Stimulated activated memory B cell treated with anti-CD40 and anti-IgM and Interleukin-4, amounts not matched to agents 10 μg/mL and 1 μg/mL and 100 μg/mL, for 72 hours (primary cell): ENCODE measurements around the gene FRA10AC1.

Source experiments
- ATAC-seq: fragments of 150-1000 bp; cut with Tn5 transposase; 2 replicates; pipeline ENCODE4 v1.10.0; 2021
- H3K27ac Mint-ChIP-seq: one replicate; pipeline ENCODE4 v1.8.0; 2022; ENCODE audit warnings: mild to moderate bottlenecking, mixed read lengths
- H3K27me3 Mint-ChIP-seq: one replicate; pipeline ENCODE4 v1.8.0; 2022; ENCODE audit warnings: mixed read lengths
- H3K36me3 Mint-ChIP-seq: one replicate; pipeline ENCODE4 v1.8.0; 2022; ENCODE audit warnings: mixed read lengths
- H3K4me1 Mint-ChIP-seq: one replicate; pipeline ENCODE4 v1.8.0; 2022; ENCODE audit warnings: mixed read lengths
- H3K4me3 Mint-ChIP-seq: one replicate; pipeline ENCODE4 v1.8.0; 2022; ENCODE audit warnings: mild to moderate bottlenecking, moderate library complexity, mixed read lengths
- H3K9me3 Mint-ChIP-seq: one replicate; pipeline ENCODE4 v1.8.0; 2022; ENCODE audit warnings: mixed read lengths

FRA10AC1 gene

DNA sequence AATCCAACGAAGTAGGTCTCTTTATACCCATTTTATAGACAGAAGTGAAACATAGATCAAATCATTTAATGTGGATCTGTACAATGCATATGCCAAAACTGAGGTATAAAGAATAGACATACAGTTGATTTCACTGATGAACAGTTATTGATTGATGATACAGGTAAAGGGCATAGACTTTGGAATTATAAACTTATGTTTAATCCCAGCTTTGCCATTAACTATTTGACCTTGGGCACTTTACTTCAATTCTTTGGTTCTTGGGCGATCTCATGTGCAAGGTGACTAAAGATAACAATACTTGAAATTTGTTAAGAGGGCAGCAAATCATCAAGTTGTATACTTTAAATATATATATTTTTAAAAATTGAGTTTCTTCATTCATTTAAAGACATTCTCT, 28.6 kb downstream of the FRA10AC1 start:
- Mint-ChIP-seq H3K4me1 (no peaks in the 10 kb centered on the region), H3K27ac (no peak overlapping the region), H3K36me3 (peaks cover 49% of the 10 kb centered on the region), H3K4me3 (no peak overlapping the region), H3K9me3 (no peaks in the 10 kb centered on the region), H3K27me3 (no peaks in the 10 kb centered on the region)
- no peak for ATAC-seq

DNA sequence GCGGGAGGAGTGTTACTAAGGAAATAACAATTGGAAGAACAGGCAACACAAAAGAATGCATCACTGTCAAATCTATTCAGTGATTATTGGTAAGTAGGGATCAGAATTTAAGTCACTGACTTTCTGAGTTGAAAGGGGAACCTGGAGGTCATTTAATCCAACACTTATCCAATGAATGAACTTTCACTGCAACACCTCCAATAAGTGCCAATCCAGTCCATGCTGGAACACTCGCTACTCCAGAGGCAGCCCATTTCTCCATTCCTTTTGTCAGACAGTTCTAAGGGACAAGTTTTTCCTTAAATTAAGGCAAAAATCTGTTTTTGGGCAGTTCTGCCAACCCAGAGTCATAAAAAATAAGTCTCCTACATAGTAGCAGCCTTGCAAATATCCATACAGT, 29.5 kb downstream of the FRA10AC1 start:
- peaks cover 48% of the 10 kb centered on the region for H3K36me3 Mint-ChIP-seq
- no peaks in the 10 kb centered on the region for H3K4me1 Mint-ChIP-seq
- H3K27ac Mint-ChIP-seq, result no peak overlapping the region
- H3K4me3 Mint-ChIP-seq, result no peak overlapping the region
- H3K9me3 Mint-ChIP-seq, result no peaks in the 10 kb centered on the region
- ATAC-seq, result no peak
- H3K27me3 Mint-ChIP-seq, result no peaks in the 10 kb centered on the region

DNA sequence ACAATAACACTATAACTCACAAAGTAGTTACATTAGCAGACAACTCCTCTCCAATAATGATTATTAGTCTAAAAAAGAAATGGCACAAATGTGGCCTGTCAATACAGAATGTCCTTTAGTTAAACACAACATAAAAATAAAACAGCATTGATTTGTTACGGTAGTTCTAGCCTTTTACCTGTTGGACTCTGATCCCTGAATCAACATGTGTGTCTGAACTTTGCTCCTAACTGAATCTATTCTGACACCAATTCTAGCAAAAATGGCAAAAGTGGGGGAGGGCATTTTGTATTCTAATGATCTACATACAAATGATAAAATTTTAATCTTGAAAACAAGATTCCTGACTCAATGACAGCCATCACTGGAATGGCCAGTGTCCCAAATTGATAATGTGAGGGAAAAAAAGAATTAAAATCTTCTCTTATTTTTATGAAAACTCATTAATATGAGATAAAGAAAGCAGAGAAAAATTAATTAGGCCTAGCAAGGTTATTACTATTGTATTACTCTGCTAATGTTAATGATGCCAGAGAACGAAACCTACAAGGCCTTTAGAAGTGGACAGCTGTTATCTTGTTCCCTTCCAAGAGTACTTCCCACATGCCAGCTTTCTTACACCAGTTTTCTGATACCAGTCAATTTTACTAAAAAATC, 30.2 kb downstream of the FRA10AC1 start:
- Mint-ChIP-seq H3K36me3 (peaks cover 40% of the 10 kb centered on the region), H3K27ac (no peak overlapping the region), H3K4me1 (no peaks in the 10 kb centered on the region), H3K9me3 (no peaks in the 10 kb centered on the region), H3K27me3 (no peaks in the 10 kb centered on the region), H3K4me3 (no peak overlapping the region)
- ATAC-seq, result no peak

DNA sequence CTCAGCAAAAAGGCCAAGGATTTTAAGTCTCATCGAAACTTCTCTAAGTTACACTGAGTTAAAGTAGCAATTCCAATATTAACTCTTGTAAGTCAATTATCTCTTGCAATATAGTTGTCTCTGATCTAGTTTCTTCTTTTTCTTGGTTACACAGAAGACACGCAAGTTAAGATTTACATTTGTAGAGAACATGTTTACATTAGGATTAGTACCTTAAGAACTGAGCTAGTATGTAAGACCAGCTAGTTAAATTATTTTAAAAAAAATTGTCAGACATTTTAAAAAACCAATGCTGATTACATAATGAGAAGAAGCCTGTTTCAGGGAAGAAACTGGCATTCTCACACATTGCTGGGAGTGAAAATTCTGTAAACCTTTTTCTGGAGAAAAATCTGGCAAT, 31.4 kb downstream of the FRA10AC1 start:
- Mint-ChIP-seq H3K9me3 (no peaks in the 10 kb centered on the region), H3K27me3 (no peaks in the 10 kb centered on the region), H3K4me3 (no peak overlapping the region), H3K36me3 (peaks cover 32% of the 10 kb centered on the region), H3K4me1 (no peaks in the 10 kb centered on the region), H3K27ac (no peak overlapping the region)
- ATAC-seq, result no peak

DNA sequence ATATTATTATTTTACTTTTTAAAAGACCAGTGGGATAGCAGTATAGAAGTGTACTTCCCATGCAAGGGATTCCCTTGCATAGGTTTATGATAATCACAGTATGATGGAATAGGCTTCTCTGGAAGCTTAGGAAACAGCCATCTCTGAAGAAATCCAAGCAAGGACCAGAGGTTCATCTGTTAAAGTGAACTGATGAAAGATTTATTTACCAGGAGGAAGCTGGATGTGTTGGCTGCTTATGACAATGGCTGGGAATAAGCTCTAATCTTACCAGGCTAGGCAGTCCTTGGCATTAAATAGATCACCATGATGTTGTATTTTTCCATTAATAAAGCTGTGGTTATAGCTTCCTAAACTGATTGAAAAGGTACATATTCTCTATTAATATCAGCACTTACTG, 32.0 kb downstream of the FRA10AC1 start:
- Mint-ChIP-seq H3K4me1 (no peaks in the 10 kb centered on the region), H3K4me3 (no peak overlapping the region), H3K27me3 (no peaks in the 10 kb centered on the region), H3K27ac (no peak overlapping the region), H3K36me3 (peaks cover 32% of the 10 kb centered on the region), H3K9me3 (no peaks in the 10 kb centered on the region)
- ATAC-seq, result no peak

DNA sequence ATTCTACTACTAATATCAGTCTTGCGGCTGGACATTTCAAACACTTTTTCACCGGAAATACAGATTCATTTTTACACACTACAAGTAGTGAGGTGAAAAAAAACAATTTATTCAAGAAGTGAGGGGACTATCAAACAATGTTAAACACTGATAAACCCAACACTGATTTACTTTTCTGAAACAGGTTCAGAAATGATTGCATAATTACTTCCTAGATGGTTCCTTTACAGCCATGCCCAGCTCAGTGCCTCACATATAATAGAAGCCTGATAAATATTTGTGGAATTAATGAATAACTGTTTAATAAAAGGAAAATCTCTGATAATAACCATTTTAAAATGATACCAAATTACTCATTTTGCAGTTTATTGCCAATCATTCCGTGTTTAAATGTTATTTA, 34.6 kb downstream of the FRA10AC1 start:
- H3K4me1 Mint-ChIP-seq, result no peaks in the 10 kb centered on the region
- peaks cover 13% of the 10 kb centered on the region for H3K36me3 Mint-ChIP-seq
- no peaks in the 10 kb centered on the region for H3K9me3 Mint-ChIP-seq
- H3K27ac Mint-ChIP-seq, result no peak overlapping the region
- H3K27me3 Mint-ChIP-seq, result no peaks in the 10 kb centered on the region
- no peak overlapping the region for H3K4me3 Mint-ChIP-seq
- no peak for ATAC-seq

DNA sequence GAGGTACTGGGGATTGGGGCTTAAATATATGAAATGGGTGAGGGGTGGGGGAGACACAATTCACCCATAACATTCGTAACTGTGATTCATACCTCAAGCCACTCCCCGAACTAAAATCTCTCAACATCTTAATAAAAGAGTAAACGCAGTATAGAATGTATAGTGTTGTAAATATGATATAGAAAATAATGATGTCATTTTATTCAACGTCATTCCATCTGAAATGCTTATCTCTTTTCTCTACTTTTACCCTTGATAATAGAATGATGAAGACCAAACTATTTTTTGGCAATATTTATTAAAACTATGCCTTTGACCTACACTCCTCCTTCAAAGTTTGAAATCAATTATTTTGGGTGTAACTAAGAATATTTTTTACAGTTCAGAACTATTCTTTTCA, 36.4 kb downstream of the FRA10AC1 start:
- no peaks in the 10 kb centered on the region for H3K27me3 Mint-ChIP-seq
- peaks cover 17% of the 10 kb centered on the region for H3K36me3 Mint-ChIP-seq
- H3K27ac Mint-ChIP-seq, result no peak overlapping the region
- H3K9me3 Mint-ChIP-seq, result no peaks in the 10 kb centered on the region
- no peak for ATAC-seq
- no peaks in the 10 kb centered on the region for H3K4me1 Mint-ChIP-seq
- no peak overlapping the region for H3K4me3 Mint-ChIP-seq

DNA sequence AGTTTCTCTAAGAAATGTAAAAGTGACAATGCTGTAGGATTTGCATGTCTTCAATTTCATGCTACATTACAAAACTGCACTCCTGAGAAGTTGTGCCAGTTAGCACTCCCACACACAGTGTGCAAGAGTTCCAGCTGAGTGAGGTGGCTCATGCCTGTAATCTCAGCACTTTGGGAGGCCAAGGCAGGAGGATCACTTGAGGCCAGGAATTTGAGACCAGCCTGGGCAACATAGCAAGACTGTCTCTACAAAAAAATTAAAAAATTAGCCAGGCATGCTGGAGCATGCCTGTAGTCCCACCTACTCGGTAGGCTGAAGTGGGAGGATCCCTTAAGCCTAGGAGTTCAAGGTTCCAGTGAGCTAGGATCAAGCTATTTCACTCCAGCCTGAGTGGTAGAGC, 44.6 kb downstream of the FRA10AC1 start:
- Mint-ChIP-seq H3K4me1 (no peaks in the 10 kb centered on the region), H3K27me3 (no peaks in the 10 kb centered on the region), H3K27ac (no peak overlapping the region), H3K4me3 (no peak overlapping the region), H3K36me3 (peaks cover 29% of the 10 kb centered on the region), H3K9me3 (no peaks in the 10 kb centered on the region)
- ATAC-seq, result no peak

DNA sequence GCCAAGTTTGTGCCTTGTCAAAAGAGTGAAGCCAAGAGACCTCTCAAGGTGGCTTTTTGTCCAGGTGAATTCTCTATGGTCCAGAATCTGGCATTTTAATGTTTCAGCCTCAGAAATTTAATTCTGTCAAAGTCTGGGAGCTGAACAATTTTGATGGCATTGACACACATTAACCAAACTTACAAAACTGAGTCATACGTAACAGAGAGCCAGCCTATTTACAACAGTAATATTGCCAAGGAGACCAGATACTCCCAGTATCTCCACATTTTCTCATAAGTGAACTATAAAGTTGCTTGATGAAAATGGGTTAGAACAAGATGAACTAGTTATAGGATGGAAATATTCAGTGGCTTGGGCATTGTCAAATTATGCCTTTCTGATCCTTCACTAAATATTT, 46.2 kb downstream of the FRA10AC1 start:
- ATAC-seq, result no peak
- Mint-ChIP-seq H3K4me1 (no peaks in the 10 kb centered on the region), H3K36me3 (peaks cover 26% of the 10 kb centered on the region), H3K4me3 (no peak overlapping the region), H3K27me3 (no peaks in the 10 kb centered on the region), H3K9me3 (peaks cover 2% of the 10 kb centered on the region), H3K27ac (no peak overlapping the region)

DNA sequence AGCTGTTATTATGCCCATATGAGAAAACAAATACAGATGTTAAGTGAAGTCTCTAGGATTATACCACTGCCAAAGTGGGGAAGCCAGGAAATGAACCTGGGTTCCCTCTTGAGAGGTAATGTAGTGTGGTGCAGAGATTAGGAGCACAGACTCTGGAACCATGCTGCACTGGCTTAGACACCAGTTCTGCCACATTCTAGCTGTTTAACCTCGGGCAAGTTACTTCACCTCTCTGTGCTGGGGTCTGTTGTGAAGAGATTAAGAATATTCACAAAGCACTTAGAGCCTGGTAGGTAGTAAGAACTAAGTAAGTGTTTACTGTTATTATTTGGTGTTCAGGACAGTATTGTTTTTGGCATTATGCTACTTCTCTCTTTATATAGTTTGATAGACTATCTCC, 48.2 kb downstream of the FRA10AC1 start:
- peaks cover 5% of the 10 kb centered on the region for H3K9me3 Mint-ChIP-seq
- H3K27ac Mint-ChIP-seq, result no peak overlapping the region
- ATAC-seq, result no peak
- no peaks in the 10 kb centered on the region for H3K4me1 Mint-ChIP-seq
- H3K27me3 Mint-ChIP-seq, result peaks cover 10% of the 10 kb centered on the region
- peaks cover 6% of the 10 kb centered on the region for H3K36me3 Mint-ChIP-seq
- H3K4me3 Mint-ChIP-seq, result no peak overlapping the region

DNA sequence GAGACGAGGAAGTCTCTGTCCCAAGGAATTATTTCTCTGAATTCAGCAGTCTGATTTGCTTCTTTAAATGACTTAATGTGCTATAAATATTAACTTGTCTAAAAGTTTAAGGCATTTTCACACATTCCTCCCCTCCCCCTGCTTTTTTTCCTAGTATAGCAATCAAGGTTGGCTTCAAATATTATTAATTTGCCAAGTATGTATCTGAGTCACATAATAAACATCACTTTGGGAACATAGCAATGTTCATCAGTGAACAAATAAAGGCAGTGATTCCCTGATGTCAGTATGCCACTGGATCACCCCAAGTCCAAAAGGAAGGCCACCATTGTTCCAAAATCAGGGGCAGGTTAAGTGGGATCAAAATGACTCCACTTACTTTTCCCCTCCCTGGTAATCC, 49.5 kb downstream of the FRA10AC1 start:
- H3K27ac Mint-ChIP-seq, result no peak overlapping the region

DNA sequence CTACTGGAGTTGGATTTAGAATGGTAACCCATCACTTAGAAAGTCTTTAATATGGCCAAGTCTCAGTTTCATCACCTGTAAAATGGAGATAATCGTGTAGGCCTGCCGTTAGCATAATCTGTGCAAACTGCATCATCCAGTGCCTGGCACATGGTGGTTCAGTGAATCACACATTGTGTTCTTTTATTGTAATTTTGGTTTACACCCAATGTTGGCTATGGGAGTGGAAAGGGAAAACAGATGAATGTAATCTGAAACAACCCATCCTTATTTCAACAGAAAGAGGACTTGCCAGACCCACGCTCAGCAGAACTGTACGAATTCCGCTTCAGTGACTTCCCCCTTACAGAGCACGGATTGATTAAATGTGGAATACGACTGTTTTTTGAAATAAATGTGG, 62.6 kb downstream of the FRA10AC1 start:
- H3K27me3 Mint-ChIP-seq, result peaks cover 10% of the 10 kb centered on the region
- no peak for ATAC-seq
- H3K4me3 Mint-ChIP-seq, result no peak overlapping the region
- no peaks in the 10 kb centered on the region for H3K4me1 Mint-ChIP-seq
- peaks cover 3% of the 10 kb centered on the region for H3K9me3 Mint-ChIP-seq
- H3K27ac Mint-ChIP-seq, result no peak overlapping the region
- H3K36me3 Mint-ChIP-seq, result no peaks in the 10 kb centered on the region

More for the DNA sequence above, 49.5 kb downstream of the FRA10AC1 start:
- Mint-ChIP-seq H3K27me3 (peaks cover 10% of the 10 kb centered on the region), H3K4me1 (no peaks in the 10 kb centered on the region), H3K36me3 (no peaks in the 10 kb centered on the region), H3K9me3 (peaks cover 5% of the 10 kb centered on the region), H3K4me3 (no peak overlapping the region)
- no peak for ATAC-seq

DNA sequence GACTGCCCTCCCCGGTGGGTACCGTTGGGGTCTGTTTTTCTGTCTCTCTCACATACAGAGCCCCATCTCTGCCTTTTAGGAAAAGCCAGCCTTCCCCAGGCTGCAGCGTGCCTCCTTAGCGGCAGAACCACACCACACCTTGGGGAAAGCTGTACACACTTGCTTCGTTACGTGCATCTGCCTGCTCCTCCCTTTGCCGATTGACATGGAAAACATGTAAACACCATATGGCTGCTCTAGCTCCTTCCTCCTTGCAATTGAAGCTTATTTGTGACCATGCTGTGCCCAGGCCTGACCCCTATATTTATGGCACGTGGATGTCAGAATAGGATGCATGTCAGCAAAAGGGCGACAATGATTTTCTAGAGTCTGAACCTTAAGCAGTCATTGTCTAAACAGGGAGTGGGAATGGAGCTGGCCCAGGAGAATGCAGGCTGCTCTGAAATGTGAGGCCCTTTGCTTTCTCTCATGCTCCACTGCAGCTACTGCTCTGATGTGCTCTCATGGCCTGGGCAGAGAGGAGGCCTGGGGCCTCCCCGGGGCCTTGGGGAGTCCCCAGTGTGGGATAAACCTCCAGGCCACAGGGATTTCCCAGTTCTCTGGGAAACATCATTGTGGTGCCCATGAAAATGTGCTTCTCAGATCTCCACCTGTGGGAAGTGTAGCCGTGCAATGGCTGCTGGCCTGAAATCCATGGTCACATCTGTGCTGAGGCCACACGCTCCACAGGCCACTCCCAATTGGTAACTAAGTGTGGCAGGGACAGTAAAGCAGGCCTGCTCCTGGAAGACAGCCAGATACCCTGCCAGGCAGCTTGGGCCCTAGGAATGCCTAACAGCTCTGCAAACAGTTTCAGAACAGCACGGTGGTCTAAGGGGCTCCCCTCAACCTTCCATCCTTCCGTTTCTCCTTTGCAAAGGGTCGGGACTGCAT, 71.5 kb downstream of the FRA10AC1 start:
- no peak for ATAC-seq
- Mint-ChIP-seq H3K4me3 (no peak overlapping the region), H3K4me1 (no peaks in the 10 kb centered on the region), H3K9me3 (no peaks in the 10 kb centered on the region), H3K27me3 (peaks cover 35% of the 10 kb centered on the region), H3K27ac (no peak overlapping the region), H3K36me3 (no peaks in the 10 kb centered on the region)

DNA sequence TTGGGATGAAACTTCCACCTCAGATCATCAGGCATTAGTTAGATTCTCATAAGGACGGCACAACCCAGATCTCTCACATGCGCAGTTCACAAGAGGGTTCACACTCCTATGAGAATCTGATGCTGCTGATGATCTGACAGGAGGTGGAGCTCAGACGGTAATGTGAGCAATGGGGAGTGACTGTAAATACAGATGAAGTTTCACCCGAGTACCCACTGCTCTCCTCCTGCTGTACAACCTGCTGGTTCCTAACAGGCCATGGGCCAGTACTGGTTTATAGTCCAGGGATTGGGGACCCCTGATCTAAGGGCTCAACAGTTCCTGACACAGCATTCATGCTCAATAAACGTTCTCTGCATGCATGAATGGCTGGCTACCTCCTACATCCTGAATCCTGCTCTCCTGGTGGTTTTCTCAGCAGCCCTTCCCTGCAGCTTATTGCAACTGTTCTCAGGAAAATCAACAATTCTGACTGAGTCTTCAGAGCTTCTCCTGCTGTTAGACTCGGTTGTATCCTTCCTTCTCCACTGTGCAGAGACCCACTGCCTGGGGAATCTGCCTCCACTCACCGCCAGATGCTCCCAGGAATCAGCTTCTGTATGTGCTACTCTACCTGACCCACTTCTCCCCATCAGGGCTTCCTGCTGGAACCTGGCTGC, 72.6 kb downstream of the FRA10AC1 start:
- ATAC-seq, result no peak
- Mint-ChIP-seq H3K9me3 (no peaks in the 10 kb centered on the region), H3K4me3 (no peak overlapping the region), H3K27ac (no peak overlapping the region), H3K36me3 (no peaks in the 10 kb centered on the region), H3K27me3 (peaks cover 41% of the 10 kb centered on the region), H3K4me1 (no peaks in the 10 kb centered on the region)

DNA sequence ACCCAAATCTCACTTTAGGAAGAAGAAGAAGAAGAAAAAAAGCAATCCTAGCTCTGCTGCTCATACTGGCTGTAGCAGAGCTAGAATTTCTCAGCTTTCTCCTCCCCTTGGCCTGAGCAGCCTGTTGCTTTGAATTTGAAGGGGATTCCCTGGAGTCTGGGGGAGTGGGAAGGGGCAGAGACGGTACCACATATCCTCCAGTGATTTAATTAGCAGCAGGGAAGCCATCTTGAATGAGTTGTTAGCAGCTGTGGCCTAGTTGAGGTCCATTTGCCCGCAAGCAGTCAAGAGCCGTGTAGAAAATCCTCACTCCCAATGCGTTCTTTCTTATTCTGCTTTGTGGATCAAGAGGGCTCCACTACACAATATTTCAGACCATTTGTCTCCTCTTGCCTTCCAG, 73.5 kb downstream of the FRA10AC1 start:
- Mint-ChIP-seq H3K4me1 (no peaks in the 10 kb centered on the region), H3K36me3 (no peaks in the 10 kb centered on the region), H3K27me3 (peaks cover 49% of the 10 kb centered on the region), H3K4me3 (no peak overlapping the region), H3K9me3 (no peaks in the 10 kb centered on the region), H3K27ac (no peak overlapping the region)
- no peak for ATAC-seq
